ENCODE measurements around the gene MCOLN1. TPM values are rescaled to one million over a fixed set of nuclear protein-coding genes. Genes with fewer than 3 reads are reported as not detected.
"Not testable (repeated sequence)": the region's sequence is repeated elsewhere in the genome, so short reads cannot be mapped to it uniquely, and the experiment has no call there.

Gene MCOLN1
- total and polyA plus RNA-seq, 8 donors, result 6.9 to 35.4 (median 10.3) TPM

DNA sequence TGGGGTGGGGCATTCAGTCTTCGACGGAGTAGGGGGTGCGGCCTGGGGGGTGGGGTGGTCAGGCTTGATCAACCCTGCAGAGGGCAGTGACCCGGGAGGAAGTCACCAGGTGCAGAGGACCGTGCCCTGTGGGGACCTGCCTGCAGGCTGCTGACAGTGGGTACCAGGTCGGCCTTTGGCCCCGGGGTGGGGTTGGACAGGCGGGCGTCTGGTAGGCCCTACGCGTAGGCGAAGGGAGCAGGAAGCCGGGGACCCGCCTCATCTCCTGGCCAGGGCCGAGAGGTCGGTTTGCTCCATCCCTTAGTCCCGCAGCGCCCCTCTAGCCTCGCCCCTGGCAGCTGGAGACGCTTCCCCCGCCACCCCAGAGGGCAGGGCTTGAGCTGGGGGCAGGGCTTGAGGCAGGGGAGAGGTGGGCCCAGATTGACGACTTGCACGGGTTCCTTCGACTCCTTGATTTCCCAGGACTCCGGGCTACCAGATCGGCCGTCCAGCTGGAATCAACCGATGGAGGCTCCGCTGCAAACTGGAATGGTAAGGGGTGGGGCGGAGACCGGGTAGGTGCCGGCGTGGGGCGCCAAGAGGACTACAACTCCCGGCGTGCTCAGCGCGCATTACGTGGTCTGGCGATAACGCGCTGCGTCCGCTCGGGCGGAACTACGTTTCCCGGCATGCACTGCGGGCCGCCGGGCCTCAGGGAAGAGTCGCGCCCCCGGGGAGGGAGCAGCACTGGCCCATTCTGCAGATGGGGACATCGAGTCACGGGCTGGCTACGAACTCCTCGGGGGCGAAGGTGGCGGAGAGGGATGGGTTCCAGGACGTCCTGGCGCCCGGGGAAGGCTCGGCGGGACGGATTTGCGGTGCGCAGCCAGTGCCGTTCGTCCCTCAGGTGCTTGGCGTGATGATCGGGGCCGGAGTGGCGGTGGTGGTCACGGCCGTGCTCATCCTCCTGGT, 12.9 kb downstream of the MCOLN1 start, which contains the start of gene PNPLA6:
Gene PNPLA6 (plus strand): TSS at position 671 of the 951 bp plus-strand sequence. CDS start 72 bp downstream, at position 743.
- H3K36me3 ChIP-seq, result peaks cover 0 to 4% (median 0%) of the 10 kb centered on the region in 3 donors
- intact Hi-C loops (cut with DNase I), result no loop called here
- FAIRE-seq, result no peak
- WGBS, 2 donors, result 0% methylated on average over 69 to 76 of the region's 76 CpGs
- H3K27ac ChIP-seq, result peak within 1 kb of the TSS; percentile 59 to 87 (median 80)
- H3K9me3 ChIP-seq, result no peaks in the 10 kb centered on the region
- peak; percentile 86 to 92 (median 87) for ATAC-seq
- no peak for TF ChIP-seq CTCF (IDR thresholded peaks at IDR 0.05)
- no peaks in the 10 kb centered on the region for H3K27me3 ChIP-seq
- H3K4me1 ChIP-seq, result peaks cover 0 to 5% (median 0%) of the 10 kb centered on the region in 3 donors
- peak; percentile 95 to 98 (median 96) for DNase-seq
- H3K4me3 ChIP-seq, result peak within 1 kb of the TSS; percentile 80 to 95 (median 88)

DNA sequence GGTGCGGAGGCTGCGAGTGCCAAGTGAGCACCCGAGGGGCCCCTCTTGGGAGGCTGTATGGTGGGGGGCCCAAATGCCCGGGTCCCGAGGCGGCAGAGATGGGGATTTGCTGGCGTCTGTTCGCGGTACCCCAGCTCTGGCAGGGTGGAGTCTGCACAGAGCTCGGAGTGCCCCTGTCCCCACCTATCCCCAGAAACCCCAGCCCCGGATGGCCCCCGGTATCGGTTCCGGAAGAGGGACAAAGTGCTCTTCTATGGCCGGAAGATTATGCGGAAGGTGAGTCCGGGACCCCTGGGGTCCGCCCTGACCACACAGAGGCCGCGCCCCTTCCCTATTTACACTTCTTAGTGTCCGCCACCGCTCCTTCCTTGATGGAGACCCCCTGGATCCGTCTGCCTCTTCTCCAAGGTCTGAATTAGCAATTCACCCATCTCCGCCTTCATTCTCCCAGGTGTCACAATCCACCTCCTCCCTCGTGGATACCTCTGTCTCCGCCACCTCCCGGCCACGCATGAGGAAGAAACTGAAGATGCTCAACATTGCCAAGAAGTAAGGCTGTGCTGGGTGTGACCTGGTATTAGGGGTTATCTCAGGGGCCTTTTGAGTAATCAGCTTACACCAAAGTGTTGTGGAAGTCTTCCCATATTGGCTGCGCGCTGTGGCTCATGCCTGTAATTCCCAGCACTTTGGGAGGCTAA, 13.7 kb downstream of the MCOLN1 start:
- ATAC-seq (no peak), DNase-seq (peak in 1 of 6 donors; percentile 52), FAIRE-seq (no peak)
- peak overlapping the region; percentile 80 to 95 (median 88) for H3K4me3 ChIP-seq
- no peaks in the 10 kb centered on the region for H3K27me3 ChIP-seq
- intact Hi-C loops (cut with DNase I), result no loop called here
- WGBS, 2 donors, result 19 to 23% methylated on average over 30 of the region's 30 CpGs
- H3K4me1 ChIP-seq, result peaks cover 0 to 5% (median 0%) of the 10 kb centered on the region in 3 donors
- TF ChIP-seq CTCF (IDR thresholded peaks at IDR 0.05), result no peak
- peaks cover 0 to 12% (median 0%) of the 10 kb centered on the region in 3 donors for H3K36me3 ChIP-seq
- H3K27ac ChIP-seq, result peak overlapping the region in 1 of 4 donors; percentile 87
- H3K9me3 ChIP-seq, result no peaks in the 10 kb centered on the region

DNA sequence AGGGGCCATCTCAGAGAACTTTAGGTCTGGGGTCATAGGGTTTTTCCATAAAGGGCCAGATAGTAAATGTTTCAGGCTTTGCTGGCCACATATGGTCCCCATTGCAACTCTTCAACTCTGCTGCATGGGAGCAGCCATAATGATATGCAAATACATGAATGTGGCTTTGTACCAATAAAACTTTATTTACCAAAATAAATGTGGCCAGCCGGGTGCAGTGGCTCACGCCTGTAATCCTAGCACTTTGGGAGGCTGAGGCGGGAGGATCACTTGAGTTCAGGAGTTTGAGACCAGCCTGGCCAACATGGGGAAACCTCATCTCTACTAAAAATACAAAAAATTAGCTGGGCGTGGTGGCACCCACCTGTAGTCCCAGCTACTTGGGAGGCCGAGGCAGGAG, 16.6 kb downstream of the MCOLN1 start:
- H3K4me1 ChIP-seq; DNase-seq; H3K4me3 ChIP-seq; intact Hi-C loops (cut with DNase I); H3K27ac ChIP-seq; FAIRE-seq; H3K27me3 ChIP-seq; H3K9me3 ChIP-seq; ATAC-seq: not testable (repeated sequence)
- peaks cover 0 to 17% (median 5%) of the 10 kb centered on the region in 3 donors for H3K36me3 ChIP-seq
- 97 to 98% methylated on average over 5 of the region's 5 CpGs for WGBS, 2 donors

DNA sequence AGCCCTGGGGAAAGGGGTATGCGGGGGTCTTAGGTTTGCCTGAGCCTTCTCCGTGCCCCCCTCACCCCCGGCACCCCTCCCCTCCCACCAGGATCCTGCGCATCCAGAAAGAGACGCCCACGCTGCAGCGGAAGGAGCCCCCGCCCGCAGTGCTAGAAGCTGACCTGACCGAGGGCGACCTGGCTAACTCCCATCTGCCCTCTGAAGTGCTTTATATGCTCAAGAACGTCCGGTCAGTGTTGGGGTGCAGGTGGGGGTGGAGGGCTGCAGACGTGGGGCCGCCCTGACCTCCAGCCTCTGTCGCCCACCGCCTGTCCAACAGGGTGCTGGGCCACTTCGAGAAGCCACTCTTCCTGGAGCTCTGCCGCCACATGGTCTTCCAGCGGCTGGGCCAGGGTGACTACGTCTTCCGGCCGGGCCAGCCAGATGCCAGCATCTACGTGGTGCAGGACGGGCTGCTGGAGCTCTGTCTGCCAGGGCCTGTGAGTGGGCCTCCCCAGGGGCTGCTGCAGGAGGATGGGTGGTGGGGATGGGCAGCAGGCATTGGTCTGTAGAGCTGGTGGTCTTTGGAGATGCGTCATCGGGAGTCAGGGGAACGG, 17.5 kb downstream of the MCOLN1 start:
- intact Hi-C loops (cut with DNase I), result loop anchor here in 1 of 3 donors (10.0 kb wide), 1 partner anchor 175 kb away; no protein-coding TSS in a partner anchor
- peaks cover 0 to 5% (median 0%) of the 10 kb centered on the region in 3 donors for H3K4me1 ChIP-seq
- 95 to 96% methylated on average over 28 of the region's 28 CpGs for WGBS, 2 donors
- H3K27ac ChIP-seq, result no peak overlapping the region
- H3K36me3 ChIP-seq, result peaks cover 0 to 17% (median 5%) of the 10 kb centered on the region in 3 donors
- no peaks in the 10 kb centered on the region for H3K9me3 ChIP-seq
- TF ChIP-seq CTCF (IDR thresholded peaks at IDR 0.05), result no peak
- no peak for DNase-seq
- no peak for FAIRE-seq
- H3K4me3 ChIP-seq, result no peak overlapping the region
- no peaks in the 10 kb centered on the region for H3K27me3 ChIP-seq
- ATAC-seq, result no peak

Data from pancreas (tissue), 10 donors.